ENCODE results near the gene WWOX.
A peak's percentile ranks its signal among the peaks of the same experiment; 100 is the strongest.

WWOX gene

DNA sequence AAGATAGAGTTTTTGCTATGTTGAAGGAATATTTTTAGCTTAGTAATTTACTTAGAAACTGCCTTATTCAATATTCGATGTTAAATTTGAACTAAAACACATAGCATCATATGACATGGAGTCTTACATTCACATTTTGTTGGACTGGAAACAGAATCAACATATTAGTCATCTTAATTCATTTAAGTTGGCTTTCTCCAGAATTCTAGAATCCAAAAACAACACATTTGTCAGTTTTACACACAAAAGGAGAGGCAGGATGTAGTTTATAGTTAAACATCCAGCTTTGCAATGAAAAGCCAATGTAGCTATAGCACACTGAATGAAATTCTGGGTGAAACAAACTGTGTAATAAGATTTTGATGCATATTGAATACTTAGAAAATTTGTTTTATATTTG is 43.3 kb downstream of the WWOX start:
- DNase-seq (ENCODE audit: low read depth, low spot score): peak; percentile 67

DNA sequence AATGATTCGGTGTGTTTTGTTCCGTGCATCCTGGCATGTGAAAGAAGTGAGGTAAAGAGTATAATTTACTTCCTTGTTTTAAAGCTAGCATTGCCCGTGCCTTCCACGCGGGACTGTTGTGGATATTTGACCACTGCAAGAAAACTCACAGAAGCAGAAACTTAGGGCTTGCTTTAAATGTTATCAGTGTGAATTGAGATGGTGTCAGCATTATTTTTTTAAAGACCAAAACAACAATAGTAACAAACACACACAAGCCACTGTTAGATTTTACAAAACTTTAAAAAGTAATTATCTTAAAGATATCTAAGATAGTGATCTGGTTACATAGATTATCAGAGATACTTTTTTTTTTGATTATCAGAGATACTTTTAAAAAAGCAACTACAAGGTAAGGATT is 47.4 kb downstream of the WWOX start:
- DNase-seq (ENCODE audit: low read depth, low spot score): no peak

DNA sequence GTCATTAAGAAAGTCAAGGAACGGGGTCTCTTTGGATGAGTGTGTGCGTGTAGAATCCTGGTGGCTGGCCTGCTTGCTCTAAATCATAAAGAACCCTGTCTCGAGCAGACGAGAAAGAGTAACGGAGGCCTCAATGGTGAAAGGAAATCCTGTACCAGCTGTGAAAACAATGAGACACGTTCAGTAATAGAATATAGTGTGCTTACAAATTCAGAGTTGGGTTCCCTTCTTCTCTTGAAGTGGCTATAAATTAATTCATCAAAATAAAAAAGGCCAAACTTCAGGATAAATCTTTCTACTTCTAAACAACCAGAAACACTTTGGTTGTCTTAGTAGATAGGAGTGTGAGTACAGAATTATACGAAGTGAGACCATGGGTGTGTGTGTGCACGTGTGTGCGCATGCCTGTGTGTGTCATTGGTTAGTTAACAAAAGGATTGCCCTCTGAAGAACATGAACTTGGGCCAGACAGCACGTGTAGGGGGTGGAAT is 48.5 kb downstream of the WWOX start:
- DNase-seq (ENCODE audit: low read depth, low spot score): peak; percentile 47

DNA sequence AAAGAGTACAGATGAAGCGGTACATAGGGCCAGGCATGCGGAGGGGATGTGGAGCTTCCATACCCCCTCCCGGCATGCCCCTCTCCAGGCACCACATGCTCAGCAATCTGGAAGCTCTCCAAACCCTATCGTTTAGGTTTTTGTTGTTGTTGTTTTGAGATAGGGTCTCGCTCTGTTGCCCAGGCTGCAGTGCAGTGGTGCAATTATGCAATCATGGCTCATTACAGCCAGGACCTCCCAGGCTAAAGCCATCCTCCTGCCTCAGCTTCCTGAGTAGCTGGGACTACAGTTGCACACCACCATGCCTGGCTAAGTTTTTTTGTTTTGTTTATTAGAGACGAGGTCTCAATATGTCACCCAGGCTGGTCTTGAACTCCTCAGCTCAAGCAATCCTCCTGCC is 50.8 kb downstream of the WWOX start:
- no peak for DNase-seq (ENCODE audit: low read depth, low spot score)

DNA sequence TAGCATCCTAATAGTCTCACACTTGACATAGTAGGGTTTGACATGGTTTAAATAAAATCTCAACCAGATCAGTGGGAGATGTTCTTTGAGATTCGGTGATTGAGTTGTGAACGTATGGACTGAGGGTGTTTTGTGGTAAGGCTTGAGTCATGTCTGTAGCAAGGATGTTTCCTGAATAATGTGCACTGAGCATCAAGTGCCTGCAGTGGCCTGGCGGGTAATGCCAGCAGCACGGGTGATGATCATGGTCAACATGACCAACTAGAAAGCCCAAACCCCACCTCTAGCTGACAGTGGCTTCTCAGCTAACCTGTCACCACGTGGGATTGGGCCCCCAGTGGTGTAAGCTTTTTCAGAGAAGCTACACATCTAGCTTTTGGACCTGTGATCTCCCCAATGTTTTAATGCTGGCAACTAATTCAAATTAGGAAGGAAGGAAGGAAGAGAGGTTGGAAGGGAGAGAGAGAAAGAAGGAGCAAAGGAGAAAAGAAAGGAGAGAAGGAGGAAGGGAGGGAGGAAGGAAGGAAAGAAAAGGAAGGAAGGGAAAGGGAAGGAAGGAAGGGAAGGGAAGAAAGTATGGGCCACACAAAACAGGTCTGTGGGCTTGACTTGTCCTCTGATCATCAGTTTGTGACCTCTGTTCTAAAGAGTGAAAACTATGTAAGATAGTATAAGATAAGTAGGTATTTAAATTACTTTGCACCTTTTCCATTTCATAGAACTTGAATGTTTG is 55.4 kb downstream of the WWOX start:
- DNase-seq (ENCODE audit: low read depth, low spot score): no peak

DNA sequence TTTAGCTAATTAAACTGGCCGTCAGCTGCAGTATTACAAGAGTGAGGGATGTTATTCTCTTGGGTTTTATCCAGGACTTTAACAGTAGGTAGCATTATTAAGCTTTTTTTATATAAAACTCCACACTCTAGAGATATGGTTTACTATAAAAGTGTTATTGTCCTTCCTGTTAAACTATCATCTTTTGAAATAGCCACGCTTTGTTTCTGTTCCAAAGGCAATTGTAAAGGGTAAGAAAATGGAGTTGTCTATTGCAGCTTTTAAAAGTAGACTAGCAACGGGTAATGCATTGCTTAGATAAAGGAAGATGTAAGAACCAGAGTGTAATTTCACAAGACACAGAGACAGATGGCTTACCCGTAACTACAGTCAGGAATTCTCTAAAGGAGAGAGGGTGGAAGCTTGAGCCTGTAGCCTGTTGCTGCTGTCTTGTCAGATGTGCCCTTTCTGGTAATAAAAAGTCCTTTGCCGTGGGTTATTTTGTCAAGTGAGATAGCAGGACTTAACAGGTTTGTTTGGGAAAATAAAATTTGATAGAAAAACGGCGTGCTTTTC is 56.4 kb downstream of the WWOX start:
- DNase-seq (ENCODE audit: low read depth, low spot score): no peak

DNA sequence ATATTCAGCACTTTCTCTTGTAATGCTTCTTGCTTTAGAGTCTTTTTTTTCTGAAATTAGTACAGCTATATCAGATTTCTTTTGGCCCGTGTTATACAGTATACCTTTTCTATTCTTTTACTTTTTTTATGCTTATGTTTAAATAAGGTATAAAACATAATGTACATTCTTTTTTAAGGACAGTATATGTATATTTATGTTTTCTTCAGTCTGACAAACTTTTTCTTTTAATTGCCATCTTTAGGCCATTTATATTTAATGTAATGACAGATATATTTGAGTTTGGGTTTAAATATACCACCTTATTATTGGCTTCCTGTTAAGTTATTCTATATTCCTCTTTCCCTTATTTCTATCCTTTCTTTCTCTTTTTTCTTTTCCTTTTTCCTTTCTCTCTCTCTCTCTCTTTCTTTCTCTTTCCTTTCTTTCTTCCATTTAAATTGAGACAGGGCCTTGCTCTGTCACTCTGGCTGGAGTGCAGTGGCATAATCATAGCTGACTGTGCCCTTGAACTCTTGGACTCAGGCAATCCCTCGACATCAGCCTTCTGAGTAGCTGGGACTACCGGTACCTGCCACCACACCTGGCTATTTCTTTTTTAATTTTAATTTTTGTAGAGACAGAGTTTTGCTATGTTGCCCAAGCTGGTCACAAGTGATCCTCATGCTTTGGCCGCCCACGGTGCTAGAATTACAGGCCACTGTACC is 61.7 kb downstream of the WWOX start:
- DNase-seq (ENCODE audit: low read depth, low spot score): no peak

DNA sequence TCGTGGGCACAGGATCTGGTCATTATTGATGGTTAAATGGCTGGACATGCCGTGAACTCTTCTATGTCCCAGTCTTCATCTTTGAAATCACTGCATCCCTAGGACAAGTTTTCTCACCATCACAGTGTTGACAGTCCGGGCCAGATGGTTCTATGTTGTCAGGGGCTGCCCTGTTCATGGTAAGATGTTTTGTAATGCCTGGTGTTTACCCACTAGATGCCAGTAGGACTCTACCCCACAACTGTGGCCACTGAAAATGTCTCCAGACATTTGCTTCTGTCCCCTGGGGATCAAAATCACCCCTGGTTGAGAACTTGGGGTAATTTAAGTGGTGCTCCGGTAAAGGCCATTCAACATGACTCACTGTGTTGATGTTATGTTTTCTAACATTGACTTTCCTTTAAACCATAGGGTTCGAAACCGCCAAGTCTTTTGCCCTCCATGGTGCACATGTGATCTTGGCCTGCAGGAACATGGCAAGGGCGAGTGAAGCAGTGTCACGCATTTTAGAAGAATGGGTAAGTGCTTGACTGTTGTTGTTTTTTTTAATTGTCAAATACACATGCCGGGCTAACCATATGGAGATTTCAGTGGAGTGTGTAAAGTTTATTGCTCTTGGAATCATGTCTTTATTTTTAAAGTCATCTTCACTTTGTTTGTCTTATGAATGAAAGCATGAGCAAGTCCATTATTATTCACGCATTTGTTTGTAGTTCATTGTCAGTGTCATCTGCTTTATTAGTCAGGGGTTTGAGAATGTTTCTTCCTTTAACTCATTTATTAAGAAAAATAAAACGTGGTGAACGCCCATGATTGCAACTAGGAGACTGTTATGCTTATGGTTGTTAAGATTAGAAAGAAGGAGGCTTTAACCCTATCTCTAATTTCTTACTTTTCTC is 64.6 kb downstream of the WWOX start:
- peak; percentile 88 for DNase-seq (ENCODE audit: low read depth, low spot score)

DNA sequence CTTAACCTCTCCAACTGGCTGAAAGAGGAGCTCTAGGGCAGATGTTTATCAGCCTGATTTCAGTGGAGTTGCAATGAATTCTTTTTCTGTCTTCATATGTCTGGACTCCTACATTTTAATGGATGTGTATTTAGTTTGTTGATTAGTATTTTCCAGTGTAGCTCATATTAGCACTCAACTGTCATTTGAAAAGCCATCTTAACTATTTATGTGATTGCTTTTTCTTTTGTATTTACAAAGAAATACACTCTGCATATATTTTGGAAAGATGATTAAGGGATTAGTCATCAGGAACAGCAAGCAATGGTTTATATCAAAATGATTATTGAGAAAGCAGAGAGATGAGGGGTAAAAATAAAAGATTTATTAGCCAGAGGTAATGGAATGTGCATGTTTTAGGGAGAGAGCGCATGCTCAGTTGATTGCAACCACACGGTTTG is 71.1 kb downstream of the WWOX start:
- no peak for DNase-seq (ENCODE audit: low read depth, low spot score)

DNA sequence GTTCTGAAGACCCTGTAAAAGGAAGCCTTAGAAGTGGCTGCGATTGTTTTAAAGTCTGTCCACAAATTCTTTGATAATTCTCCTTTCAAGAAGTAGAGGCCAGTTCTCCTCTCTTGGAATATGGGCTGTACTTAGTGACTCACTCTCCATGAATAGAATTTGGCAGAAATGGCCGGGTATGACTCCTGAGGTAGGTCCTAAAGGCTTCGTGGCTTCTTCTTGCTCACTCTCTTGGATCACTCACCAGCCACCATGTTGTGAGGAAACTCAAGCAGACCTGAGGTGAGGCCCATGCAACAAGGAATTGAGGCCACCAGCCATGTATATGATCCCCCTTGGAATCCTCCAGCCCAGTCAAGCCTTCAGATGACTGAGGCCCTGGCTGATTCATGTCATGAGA is 75.8 kb downstream of the WWOX start:
- no peak for DNase-seq (ENCODE audit: low read depth, low spot score)

DNA sequence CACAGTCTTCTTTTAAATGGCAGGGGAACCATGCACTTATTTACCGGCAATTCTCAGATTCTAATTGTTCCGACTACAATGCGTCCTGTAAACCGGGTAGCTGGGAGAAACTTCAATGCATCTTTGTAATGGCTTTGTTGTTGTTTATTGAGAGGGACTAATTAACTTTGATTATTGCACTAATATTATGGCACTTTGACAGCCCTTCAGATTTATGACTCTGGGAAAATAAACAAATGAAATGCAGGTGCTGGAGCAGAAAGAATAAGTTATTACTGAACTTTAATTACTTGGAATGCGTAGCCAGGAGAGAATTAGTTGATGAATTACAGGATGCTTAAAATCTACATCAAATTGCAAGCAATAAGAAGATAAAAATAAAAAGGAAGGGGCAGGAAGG is 77.0 kb downstream of the WWOX start:
- DNase-seq (ENCODE audit: low read depth, low spot score): no peak

DNA sequence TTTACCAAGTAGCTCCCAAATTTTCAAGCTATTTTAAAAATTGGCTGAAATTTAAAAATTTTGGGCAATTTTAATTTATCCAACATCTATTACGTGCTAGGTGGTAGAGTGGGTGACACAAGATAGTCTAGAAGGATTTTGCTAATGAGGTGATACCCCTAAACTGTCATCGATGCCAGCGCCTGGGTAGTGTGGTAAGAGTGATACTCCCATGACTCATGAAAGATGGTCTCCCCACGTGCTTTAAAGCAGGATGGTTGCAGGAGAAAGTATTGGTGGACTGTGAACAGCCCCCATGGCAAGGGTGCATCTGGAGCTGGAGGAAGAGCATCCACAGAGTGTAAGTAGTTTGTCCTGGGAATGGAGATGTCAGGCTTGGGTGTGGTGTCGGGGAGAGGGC is 77.8 kb downstream of the WWOX start:
- DNase-seq (ENCODE audit: low read depth, low spot score): no peak

DNA sequence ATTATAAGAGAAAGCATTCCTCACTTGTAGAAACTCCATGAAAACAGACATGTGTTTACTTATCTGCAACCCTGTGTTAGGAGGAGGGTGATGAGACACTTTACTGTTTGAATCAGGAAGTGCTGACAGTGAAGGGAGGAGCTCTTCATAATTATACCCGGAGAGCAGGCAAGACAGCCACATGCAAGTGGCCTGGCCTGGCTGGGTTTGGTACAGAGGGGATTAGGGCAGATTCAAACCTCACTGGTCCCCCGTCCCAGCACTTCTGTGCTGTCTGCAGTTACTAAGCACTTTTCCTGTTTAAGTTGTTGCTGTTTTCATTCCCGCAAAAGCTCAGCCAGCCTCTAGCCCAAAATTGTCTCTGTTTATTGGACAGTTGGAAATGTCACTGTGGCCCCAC is 78.5 kb downstream of the WWOX start:
- DNase-seq (ENCODE audit: low read depth, low spot score): no peak

DNA sequence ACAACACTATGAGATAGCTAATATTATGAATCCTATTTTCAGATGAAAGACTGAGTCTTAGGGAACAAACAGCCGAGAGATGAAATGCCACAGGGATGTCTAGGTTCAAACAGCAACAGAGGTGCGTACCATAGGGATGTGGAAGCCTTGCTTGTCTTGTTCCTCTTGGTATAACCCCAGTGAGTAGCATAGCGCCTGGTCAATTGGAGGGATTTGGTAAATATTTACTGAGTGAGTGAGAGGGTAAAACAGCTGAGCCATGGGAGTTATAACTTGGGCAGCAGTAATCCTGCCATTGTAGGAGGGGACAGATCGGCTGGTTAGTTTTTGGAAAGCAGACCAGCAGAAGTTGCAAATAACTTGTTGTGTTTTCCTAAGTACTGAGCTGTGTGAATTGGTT is 80.2 kb downstream of the WWOX start:
- no peak for DNase-seq (ENCODE audit: low read depth, low spot score)

DNA sequence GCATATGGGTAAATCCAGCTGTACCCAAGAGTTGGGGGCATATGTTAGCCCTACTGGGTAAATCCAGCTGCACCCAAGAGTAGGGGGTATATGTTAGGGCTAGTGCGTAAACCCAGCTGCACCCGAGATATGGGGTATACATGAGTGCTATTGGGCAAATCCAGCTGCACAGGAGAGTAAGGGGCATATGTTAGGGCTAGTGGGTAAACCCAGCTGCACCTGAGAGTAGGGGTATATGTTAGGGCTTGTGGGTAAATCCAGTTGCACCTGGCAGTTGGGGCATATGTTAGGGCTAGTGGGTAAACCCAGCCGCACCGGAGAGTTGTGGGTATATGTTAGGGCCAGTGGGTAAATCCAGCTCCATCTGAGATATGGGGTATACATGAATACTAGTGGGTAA is 80.9 kb downstream of the WWOX start:
- DNase-seq (ENCODE audit: low read depth, low spot score): no peak

DNA sequence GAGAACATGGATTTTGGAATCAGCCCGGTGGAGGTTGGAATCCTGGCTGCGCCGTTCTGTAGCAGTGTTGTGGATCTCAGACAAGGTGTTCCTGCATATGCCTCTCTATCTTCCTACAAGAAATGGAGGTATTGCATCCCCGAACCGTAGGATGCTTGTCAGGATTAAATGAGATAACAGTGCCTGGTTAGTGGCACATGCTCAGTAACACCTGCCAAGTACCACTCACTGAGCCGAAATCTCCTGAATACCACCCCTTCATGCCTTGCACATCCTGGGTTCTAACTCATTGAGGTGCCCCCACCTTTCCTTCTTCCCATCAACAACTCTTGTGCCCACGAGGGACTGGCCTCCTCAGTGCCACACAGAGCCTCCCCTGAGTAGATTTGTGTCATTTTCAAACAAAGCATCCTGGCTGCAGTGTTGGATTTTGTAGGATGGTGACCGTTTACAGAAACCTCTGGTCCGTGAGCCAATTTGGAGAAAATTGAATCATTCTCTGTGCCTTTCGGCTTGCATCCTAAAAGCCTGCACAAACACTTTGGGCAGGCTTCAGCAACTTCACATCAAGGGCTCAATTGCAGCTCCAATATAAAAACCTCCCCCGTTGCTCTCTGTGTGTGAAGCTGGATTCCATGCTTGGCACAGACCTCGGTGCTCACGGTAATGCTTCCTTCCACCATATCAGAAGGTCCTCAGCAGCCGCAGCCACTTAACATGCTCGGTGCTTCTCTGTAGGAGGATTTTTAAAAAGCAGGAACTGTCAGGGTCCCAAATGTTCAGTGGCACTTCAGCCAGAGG is 84.2 kb downstream of the WWOX start:
- no peak for DNase-seq (ENCODE audit: low read depth, low spot score)

DNA sequence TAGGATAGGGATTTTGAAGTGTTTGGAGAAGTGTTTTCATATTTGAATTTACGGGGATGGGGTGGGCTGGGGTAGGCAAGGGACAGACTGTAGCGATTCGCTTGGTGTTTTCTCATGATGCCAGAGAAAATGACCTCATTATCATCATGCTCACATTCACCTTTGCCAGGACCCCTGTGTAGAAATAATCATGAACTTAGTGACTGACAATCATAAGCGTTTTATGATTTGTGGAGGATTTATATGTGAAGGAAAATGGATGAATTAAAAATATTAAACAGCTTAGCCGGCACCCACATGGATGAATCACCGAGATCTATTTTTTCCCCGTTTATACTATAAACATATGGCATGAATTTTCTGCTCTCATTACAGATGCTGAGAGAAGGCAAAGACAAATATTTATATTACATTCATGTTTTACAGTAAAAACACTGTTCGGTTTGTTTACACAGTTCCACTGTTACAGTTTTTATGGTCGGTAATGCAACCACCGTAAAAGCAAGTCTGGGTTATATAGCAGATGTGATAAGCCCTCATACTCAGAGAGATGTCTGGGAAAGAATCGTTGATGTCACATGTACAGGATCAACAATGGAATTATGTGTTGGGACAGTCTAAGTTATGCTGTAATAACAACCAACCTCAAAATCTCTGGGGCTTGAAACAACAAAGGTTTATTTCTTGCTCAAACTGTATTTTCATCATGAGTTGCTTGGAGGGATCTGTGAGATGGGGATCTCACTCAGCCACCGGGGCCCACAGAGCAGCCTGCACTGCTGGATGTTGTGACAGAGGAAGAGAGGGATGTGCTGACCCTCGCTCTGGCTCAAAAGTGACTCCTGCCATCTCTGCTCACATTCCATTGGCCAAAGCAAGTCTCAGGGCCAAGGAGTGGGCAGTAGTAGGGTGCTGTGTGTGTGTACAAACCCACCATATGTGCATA is 85.1 kb downstream of the WWOX start:
- peak; percentile 92 for DNase-seq (ENCODE audit: low read depth, low spot score)

DNA sequence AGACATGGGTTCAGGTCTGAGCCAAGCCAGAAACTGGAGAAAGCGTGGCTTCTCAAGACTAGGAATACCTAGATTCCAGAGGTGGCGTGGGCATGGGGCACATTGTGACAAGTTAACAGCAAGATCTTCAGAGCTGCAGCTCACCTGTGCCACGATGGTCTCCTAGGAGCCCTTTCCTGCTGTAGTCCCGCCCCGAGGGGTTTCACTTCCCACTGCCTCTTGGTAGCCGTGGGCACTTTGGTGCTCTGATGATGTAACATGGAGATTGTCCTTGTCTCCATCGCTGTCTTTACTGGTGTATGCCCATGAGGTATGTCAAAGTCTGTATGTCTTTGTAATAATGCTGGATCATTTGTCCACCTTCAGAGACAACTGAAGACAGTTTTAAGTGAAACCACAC is 89.7 kb downstream of the WWOX start:
- no peak for DNase-seq (ENCODE audit: low read depth, low spot score)

DNA sequence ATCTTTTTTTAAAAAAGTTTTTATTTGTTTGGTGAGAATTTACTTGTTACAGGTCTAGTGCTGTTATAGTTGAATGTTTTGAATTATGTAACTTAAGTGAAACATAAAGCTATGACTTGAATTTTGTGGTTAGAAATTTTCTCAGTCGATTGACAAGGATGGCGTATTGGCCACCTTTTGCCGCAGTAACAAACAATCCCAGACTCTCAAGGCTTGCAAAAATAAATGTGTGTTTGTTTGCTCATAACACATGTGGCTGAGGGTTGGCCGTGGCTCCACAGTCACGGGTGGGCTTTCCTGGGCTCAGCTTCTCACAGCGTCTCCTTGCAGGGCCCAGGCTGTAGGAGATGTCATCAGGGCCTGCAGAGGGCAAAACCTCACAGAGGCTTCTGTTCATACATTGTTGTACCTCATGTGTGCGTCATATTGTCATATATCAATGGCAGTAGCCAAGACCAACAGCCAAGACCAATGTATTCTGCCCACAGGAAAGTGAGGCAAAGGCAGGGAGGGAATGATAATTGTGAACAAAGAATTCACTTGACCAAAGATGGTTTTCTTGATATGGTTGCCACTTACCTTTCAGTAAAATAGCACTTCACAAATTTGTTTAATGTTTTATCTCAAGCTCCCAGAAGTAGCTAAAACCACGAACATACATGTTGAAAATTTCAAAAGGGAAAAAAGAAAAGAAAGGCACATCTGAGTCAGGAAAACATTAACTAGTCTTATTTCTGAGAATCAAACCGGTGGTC is 93.5 kb downstream of the WWOX start:
- DNase-seq (ENCODE audit: low read depth, low spot score): no peak

Data from brain pericyte (primary cell).